CD14-positive monocyte (primary cell): ENCODE data around the gene KCNK18. TPM values are rescaled to one million over a fixed set of nuclear protein-coding genes. Genes with fewer than 3 reads are reported as not detected.

Experiments used
- DNase-seq, 3 donors: peaks; one replicate each; pipeline ENCODE4 v3.0.0-alpha.2; 2011 to 2022
- H2AFZ ChIP-seq: 2 replicates; pipeline ENCODE4 v1.6.0; 2012; ENCODE audit warnings: mild to moderate bottlenecking, low read depth, low read length, inconsistent platforms; ENCODE audit not compliant: insufficient read depth, poor library complexity, severe bottlenecking
- H3K27ac ChIP-seq, 2 donors: 1 replicate in 1 of 2; 2 replicates in 1 of 2; pipeline ENCODE4 v1.5.1; 2012 to 2013; ENCODE audit warnings: low read length in 2 of 2, control low read depth in 1 of 2, inconsistent platforms in 1 of 2, low read depth in 1 of 2, mild to moderate bottlenecking in 1 of 2
- H3K27me3 ChIP-seq, 2 donors: one replicate each; pipeline versions ENCODE4 v1.6.0 to v1.6.1; 2011 to 2013; ENCODE audit warnings: low read length in 2 of 2; ENCODE audit not compliant: control insufficient read depth in 2 of 2, insufficient read depth in 2 of 2
- H3K36me3 ChIP-seq, 2 donors: replicated peaks in 1 of 2; 1 replicate in 1 of 2; 2 replicates in 1 of 2; pipeline versions ENCODE4 v1.5.1 to v1.6.1; 2012 to 2013; ENCODE audit warnings: low read length in 2 of 2, control low read depth in 1 of 2, inconsistent platforms in 1 of 2, mild to moderate bottlenecking in 1 of 2; ENCODE audit not compliant: insufficient read depth in 2 of 2, control insufficient read depth in 1 of 2
- H3K4me1 ChIP-seq, 2 donors: 1 replicate in 1 of 2; 2 replicates in 1 of 2; pipeline versions ENCODE4 v1.5.1 to v1.6.1; 2012 to 2013; ENCODE audit warnings: low read length in 2 of 2, control low read depth in 1 of 2, inconsistent platforms in 1 of 2, mild to moderate bottlenecking in 1 of 2, moderate library complexity in 1 of 2; ENCODE audit not compliant: insufficient read depth in 2 of 2, control insufficient read depth in 1 of 2
- H3K4me2 ChIP-seq: replicated peaks from 2 replicates; pipeline ENCODE3; 2012; ENCODE audit warnings: low read length, moderate library complexity, mild to moderate bottlenecking; ENCODE audit not compliant: poor library complexity, severe bottlenecking; ENCODE audit errors: extremely low read depth
- H3K4me3 ChIP-seq, 3 experiments: fragments of 200-600 bp in 1 of 3; sonication (generic) in 1 of 3; replicated peaks in 1 of 3; 1 replicate in 2 of 3; 2 replicates in 1 of 3; pipeline ENCODE4 v1.5.1; 2011 to 2013; ENCODE audit warnings: low read length in 3 of 3, mild to moderate bottlenecking in 3 of 3, control low read depth in 2 of 3, low read depth in 2 of 3, inconsistent platforms in 1 of 3, moderate library complexity in 1 of 3
- H3K79me2 ChIP-seq: 2 replicates; pipeline ENCODE4 v1.6.0; 2012; ENCODE audit warnings: mild to moderate bottlenecking, control low read depth, inconsistent platforms, low read length, moderate library complexity; ENCODE audit not compliant: insufficient read depth
- H3K9ac ChIP-seq: 2 replicates; pipeline ENCODE4 v1.6.0; 2017; ENCODE audit warnings: low read length, mild to moderate bottlenecking; ENCODE audit not compliant: insufficient read depth, poor library complexity, severe bottlenecking
- H3K9me3 ChIP-seq, 2 donors: replicated peaks in 1 of 2; 1 replicate in 1 of 2; 2 replicates in 1 of 2; pipeline versions ENCODE4 v1.5.1 to v1.6.1; 2012 to 2013; ENCODE audit warnings: low read length in 2 of 2, control low read depth in 1 of 2; ENCODE audit not compliant: control insufficient read depth in 1 of 2, insufficient read depth in 1 of 2
- H4K20me1 ChIP-seq: 2 replicates; pipeline ENCODE4 v1.6.0; 2012; ENCODE audit warnings: mild to moderate bottlenecking, low read length, control low read depth, moderate library complexity; ENCODE audit not compliant: insufficient read depth
- H3K27ac Mint-ChIP-seq, 7 donors: one replicate each; pipeline ENCODE4 v1.8.0; 2020; ENCODE audit warnings: mild to moderate bottlenecking in 7 of 7, mixed read lengths in 7 of 7, moderate library complexity in 6 of 7, inconsistent platforms in 2 of 7
- H3K27me3 Mint-ChIP-seq, 3 donors: one replicate each; pipeline ENCODE4 v1.8.0; 2021 to 2022; ENCODE audit warnings: low read depth in 3 of 3, mild to moderate bottlenecking in 3 of 3, mixed read lengths in 3 of 3, moderate library complexity in 3 of 3, inconsistent platforms in 1 of 3
- H3K36me3 Mint-ChIP-seq, 2 donors: one replicate each; pipeline ENCODE4 v1.8.0; 2020; ENCODE audit warnings: mixed read lengths in 2 of 2, inconsistent platforms in 1 of 2, mild to moderate bottlenecking in 1 of 2
- H3K4me1 Mint-ChIP-seq: one replicate; pipeline ENCODE4 v1.8.0; 2020; ENCODE audit warnings: mild to moderate bottlenecking, mixed read lengths
- H3K4me3 Mint-ChIP-seq, 2 donors: one replicate each; pipeline ENCODE4 v1.8.0; 2020; ENCODE audit warnings: mild to moderate bottlenecking in 2 of 2, mixed read lengths in 2 of 2, moderate library complexity in 1 of 2
- H3K9me3 Mint-ChIP-seq, 7 donors: one replicate each; pipeline ENCODE4 v1.8.0; 2020 to 2022; ENCODE audit warnings: mixed read lengths in 7 of 7, mild to moderate bottlenecking in 6 of 7, moderate library complexity in 6 of 7, inconsistent platforms in 2 of 7
- CTCF ChIP-seq: fragments of 200-600 bp; IDR thresholded peaks from one replicate; pipeline ENCODE4 v1.8.0; 2022; ENCODE audit warnings: antibody characterized with exemption, mild to moderate bottlenecking
- WGBS: methylation state at CpG from one replicate; pipeline ENCODE4 v1.1.5; 2013; ENCODE audit warnings: missing lambda C conversion rate; ENCODE audit not compliant: insufficient coverage; 5-methylcytosine and 5-hydroxymethylcytosine counted together
- intact Hi-C, 2 donors: fragments of 100-400 bp; cut with micrococcal nuclease; formaldehyde crosslinking; loops; one replicate each; pipeline versions ENCODE4 v1.15.0 to v1.15.1; 2023
- polyA plus RNA-seq, 3 donors: library from polyadenylated mRNA; depleted of rRNA in 1 of 3; unstranded in 2 of 3; stranded (reverse) in 1 of 3; fragments of 300-500 nt in 2 of 3; fragments of >200 nt in 1 of 3; fragmentation: Illumina TruSeq in 2 of 3; gene quantifications; 1 replicate in 2 of 3; 2 replicates in 1 of 3; pipeline ENCODE4 v1.2.3, GENCODE V29; 2012 to 2021

The KCNK18 gene
- polyA plus RNA-seq, 3 donors, result not detected

DNA sequence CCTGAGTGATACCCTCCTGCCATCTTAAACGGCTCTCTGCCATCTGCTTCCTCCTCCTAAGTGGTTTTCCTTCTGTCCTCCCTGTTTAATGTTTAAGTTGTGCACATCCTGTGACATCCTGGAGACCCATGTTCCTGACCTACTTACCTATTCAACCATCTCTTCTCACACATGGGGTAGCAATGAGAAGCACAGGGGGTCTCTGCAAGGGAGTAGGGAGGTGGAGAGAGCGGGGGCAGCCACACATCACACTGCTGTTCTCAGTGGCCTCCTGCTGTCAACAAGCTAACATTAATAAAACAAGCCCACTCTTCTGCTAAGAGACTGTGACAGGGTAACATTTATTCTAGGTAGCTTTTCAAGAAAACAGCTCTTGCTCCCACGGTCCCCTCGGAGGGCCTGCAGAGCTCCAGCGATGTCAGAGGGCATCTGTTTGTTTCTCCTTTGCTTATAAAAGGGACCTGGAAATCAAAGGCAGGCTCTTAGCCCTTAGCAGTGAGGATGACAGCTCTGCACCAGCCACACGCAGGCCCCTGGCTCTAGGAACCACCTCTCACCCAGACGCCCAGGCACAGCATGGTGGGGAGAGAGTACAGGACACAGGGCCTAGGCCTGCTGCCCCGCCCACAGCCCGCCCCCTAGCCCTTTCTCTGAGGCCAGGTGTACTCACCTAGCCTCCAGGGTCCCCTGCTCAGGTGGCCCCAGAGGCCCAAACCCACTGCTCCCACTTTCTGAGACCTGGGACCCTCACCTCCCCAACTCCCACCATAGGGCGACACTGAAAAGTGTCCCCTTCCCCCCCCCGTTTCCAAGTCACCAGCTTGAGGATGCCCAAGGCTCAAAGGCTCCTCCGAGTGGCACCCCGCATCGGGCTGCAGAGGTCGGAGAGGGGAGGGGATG lies 42.7 kb downstream of the KCNK18 start:
- no peaks in the 10 kb centered on the region for H4K20me1 ChIP-seq
- H3K4me3 ChIP-seq, result no peak overlapping the region
- Mint-ChIP-seq H3K4me1 (peaks cover 8% of the 10 kb centered on the region), H3K9me3 (peaks cover 7 to 37% (median 17%) of the 10 kb centered on the region in 7 donors), H3K27ac (peak overlapping the region in 1 of 7 donors; percentile 63), H3K4me3 (peak overlapping the region in 1 of 2 donors; percentile 70), H3K36me3 (peaks cover 0 to 2% of the 10 kb centered on the region in 2 donors), H3K27me3 (peaks cover 39 to 63% (median 54%) of the 10 kb centered on the region in 3 donors)
- no peaks in the 10 kb centered on the region for H3K79me2 ChIP-seq
- peaks cover 12 to 15% of the 10 kb centered on the region in 2 donors for H3K9me3 ChIP-seq
- intact Hi-C loops, result loop anchor here in 1 of 2 donors (5.0 kb wide), 1 partner anchor 202 kb away; no protein-coding TSS in a partner anchor
- peaks cover 0 to 13% of the 10 kb centered on the region in 2 donors for H3K4me1 ChIP-seq
- H2AFZ ChIP-seq, result no peak overlapping the region
- no peak overlapping the region for H3K27ac ChIP-seq
- H3K4me2 ChIP-seq, result peak overlapping the region; percentile 34
- H3K27me3 ChIP-seq, result peaks cover 29 to 41% of the 10 kb centered on the region in 2 donors
- H3K9ac ChIP-seq, result no peak overlapping the region
- H3K36me3 ChIP-seq, result no peaks in the 10 kb centered on the region
- 60% methylated on average over 7 of the region's 15 CpGs for WGBS
- TF ChIP-seq CTCF, result no peak
- DNase-seq, result no peak

- H3K4me3 ChIP-seq, result peak within 1 kb of the TSS in 1 of 3 experiments; percentile 36
- peaks cover 7 to 35% (median 17%) of the 10 kb centered on the region in 7 donors for H3K9me3 Mint-ChIP-seq
- H3K36me3 ChIP-seq, result no peaks in the 10 kb centered on the region
- H4K20me1 ChIP-seq, result no peaks in the 10 kb centered on the region
- no peak for DNase-seq
- no peak within 1 kb of the TSS for H3K27ac ChIP-seq
- no peak within 1 kb of the TSS for H3K9ac ChIP-seq
- H3K27me3 Mint-ChIP-seq, result peaks cover 42 to 64% (median 56%) of the 10 kb centered on the region in 3 donors
- peaks cover 0 to 2% of the 10 kb centered on the region in 2 donors for H3K36me3 Mint-ChIP-seq
- H3K4me3 Mint-ChIP-seq, result peak within 1 kb of the TSS; percentile 20 to 81
- H3K4me1 Mint-ChIP-seq, result peaks cover 8% of the 10 kb centered on the region
- H3K4me2 ChIP-seq, result peak within 1 kb of the TSS; percentile 34
- no peak for TF ChIP-seq CTCF
- WGBS, result 6% methylated on average over 92 of the region's 93 CpGs
- H3K27me3 ChIP-seq, result peaks cover 29 to 41% of the 10 kb centered on the region in 2 donors
- no peak within 1 kb of the TSS for H2AFZ ChIP-seq
- peaks cover 12 to 15% of the 10 kb centered on the region in 2 donors for H3K9me3 ChIP-seq
- no peaks in the 10 kb centered on the region for H3K79me2 ChIP-seq
- H3K4me1 ChIP-seq, result peaks cover 0 to 13% of the 10 kb centered on the region in 2 donors
- intact Hi-C loops, result no loop called here
- peak within 1 kb of the TSS in 1 of 7 donors; percentile 63 for H3K27ac Mint-ChIP-seq
These were observed 43.6 kb downstream of the KCNK18 start, which contains the start of gene SLC18A2 for GRCh38 chr10:117240621-117241529. Gene SLC18A2 (plus strand): TSS chr10:117241114. CDS start chr10:117241694, 580 bp downstream.
